Astrocyte (in vitro differentiated cells and primary cell): ENCODE data around the gene FAM111B.

Experiments used
- EZH2 ChIP-seq: IDR thresholded peaks from 2 replicates; pipeline ENCODE4 v1.6.1; 2012; ENCODE audit warnings: mild to moderate bottlenecking, low read length, inconsistent platforms; ENCODE audit not compliant: insufficient read depth
- TF ChIP-seq, protein P1 (sequence below): IDR thresholded peaks from 2 replicates; pipeline ENCODE4 v1.5.1; 2011; ENCODE audit warnings: low read depth, mild to moderate bottlenecking, inconsistent platforms, low read length, moderate library complexity; ENCODE audit not compliant: insufficient read depth

DNA sequence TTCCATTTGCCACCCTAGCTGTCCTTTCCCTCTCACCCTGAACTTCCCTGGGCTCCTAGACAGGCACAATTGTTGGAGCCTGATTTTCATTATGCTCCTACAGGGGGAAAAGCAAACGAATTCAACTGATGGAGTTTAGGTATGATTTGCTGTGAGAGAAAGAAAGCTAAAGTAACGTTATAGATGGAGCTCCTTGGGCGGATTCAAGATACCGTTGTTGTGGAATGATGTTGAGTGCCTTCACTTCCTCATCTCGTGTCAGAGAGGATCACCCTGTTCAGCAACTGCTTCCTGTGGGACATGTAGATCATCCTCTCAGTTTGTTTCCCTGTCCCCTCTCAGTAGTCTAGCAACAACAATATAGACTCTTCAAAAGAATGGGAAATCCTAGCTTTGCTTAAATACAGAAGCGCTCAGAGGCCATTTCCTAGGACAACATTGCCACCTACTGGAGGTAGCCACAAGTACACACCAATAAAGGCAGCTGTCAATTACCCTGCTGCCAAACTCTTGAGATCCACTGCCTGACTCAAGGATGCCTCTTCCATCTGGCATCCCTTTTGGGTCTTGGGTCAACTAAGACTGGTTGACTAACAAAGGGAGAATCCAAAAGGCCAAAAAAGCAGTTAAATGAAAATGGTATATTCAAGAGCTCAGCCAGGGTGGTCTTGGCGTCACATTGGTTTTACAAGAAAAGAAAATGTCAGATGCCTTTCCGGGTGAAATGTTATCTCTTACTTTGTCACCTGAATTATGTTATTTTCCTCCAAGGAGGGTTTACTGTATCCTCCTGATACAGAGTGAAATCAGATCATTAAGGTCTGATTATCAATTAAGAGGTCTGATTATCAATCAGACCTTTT is 51.4 kb downstream of the FAM111B start:
- TF ChIP-seq, protein P1, sequence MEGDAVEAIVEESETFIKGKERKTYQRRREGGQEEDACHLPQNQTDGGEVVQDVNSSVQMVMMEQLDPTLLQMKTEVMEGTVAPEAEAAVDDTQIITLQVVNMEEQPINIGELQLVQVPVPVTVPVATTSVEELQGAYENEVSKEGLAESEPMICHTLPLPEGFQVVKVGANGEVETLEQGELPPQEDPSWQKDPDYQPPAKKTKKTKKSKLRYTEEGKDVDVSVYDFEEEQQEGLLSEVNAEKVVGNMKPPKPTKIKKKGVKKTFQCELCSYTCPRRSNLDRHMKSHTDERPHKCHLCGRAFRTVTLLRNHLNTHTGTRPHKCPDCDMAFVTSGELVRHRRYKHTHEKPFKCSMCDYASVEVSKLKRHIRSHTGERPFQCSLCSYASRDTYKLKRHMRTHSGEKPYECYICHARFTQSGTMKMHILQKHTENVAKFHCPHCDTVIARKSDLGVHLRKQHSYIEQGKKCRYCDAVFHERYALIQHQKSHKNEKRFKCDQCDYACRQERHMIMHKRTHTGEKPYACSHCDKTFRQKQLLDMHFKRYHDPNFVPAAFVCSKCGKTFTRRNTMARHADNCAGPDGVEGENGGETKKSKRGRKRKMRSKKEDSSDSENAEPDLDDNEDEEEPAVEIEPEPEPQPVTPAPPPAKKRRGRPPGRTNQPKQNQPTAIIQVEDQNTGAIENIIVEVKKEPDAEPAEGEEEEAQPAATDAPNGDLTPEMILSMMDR, result peak; percentile 90
- no peak for TF ChIP-seq EZH2
